Measurements from ENCODE around the gene CEP63.
"Not testable (repeated sequence)": the region's sequence is repeated elsewhere in the genome, so short reads cannot be mapped to it uniquely, and the experiment has no call there.

The CEP63 gene

DNA sequence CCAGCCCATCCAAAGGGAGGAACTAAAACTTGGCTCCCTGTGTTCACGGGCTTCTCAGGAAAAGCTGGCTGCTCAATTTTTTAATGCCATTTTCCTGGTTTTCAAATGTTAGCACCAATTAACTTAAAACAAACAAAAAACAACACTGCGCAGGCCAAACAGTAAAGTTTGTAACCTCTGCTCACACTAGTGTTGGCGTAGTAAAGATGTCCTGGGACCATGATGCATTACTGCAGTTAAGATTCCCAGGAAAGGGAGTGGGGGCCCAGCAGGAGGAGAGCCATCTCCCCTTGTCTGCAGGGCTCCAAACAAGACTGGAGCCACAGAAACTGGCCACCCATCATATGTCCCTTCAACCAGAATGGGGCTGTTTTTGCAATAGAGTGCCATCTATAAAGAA lies 91.0 kb downstream of the CEP63 start:
- no peak for DNase-seq (ENCODE audit: low read depth)

DNA sequence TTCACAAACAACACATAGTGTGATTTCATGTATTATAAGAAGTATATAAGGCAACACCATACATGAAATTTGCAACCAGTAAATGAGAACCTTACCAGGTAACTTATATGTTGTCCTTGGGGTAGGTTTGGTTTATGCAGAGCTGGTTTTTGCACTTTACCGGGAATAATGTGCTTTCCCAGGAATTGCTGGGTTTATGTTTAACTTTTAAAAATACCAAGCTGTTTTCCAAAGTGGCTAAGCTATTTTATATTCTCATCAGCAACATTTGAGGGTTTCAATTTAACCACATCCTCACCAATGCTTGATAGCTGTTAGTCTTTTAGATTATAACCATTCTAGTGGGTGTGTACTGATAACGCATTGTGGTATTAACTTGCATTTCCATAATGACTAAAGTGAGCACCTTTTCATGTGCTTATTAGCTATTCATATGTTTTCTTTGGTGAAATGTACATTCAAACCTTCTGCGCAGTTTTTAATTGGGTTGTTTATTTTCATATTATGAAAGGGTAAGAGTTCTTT lies 93.3 kb downstream of the CEP63 start:
- DNase-seq (ENCODE audit: low read depth) = no peak

DNA sequence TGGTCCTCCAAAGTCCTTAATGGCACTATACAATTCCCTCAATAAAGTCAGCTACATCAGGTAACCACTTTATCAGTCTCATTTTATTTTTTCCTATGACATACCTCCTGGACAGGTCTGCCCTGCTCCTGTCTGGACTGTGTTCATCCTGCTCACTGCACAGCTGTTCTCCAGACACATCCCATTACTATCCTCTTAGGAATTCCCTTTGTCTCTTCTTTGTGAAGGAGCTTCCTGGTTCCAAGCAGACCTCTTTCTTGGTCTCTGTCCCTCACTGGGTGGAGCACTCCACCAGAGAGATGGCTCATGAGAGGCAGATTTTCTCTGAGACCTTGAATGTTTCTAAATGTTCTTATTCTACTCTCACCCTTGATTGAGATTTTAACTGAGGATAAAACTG lies 104.9 kb downstream of the CEP63 start:
- no peak for DNase-seq (ENCODE audit: low read depth)

- DNase-seq (ENCODE audit: low read depth) = no peak
Measured at GRCh38 chr3:134592806-134593205, 106.9 kb downstream of the CEP63 start.

GRCh38 chr3:134594331-134594741 lies 108.5 kb downstream of the CEP63 start:
- no peak for DNase-seq (ENCODE audit: low read depth)

- not testable (repeated sequence) for DNase-seq (ENCODE audit: low read depth)
Measured at GRCh38 chr3:134594986-134595385, 109.1 kb downstream of the CEP63 start.

GRCh38 chr3:134597390-134597970 lies 111.6 kb downstream of the CEP63 start:
- no peak for DNase-seq (ENCODE audit: low read depth)

DNA sequence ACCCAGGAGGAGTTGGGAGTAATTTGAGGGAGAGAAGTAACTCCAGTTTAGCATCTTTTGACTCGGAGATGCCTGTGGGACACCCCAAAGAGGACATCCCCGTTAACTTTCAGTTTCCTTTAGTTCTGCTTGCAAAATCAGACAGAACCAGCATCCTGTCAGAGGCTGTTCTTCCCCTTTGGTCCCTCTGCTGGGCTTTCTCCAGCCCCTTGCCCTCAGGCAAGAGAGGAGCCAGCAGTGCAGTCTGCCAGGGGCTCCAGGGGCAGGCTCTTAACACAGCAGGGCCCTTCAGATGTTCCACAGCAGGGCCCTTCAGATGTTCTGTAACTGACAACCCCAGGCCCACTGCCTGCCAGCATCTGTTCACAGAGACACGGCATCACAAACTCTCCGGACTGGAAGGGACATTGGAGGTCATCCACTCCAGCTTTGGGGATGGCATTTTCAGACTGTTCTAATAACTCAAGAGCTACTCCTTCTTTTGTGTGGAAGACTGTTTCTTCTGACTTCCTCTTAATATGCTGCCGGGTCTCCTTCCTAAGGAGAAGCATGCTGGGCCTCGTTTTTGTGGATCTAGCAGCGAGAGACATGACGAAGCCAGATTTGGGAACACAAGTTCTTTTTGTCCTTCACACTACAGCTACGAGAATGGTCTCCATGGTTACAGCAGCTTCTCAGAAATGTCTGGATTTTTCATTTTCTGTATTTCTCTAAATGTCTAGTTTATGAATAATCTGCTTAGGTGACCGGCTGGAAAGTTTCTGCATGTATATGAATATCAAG lies 113.1 kb downstream of the CEP63 start:
- no peak for DNase-seq (ENCODE audit: low read depth)

GRCh38 chr3:134600206-134600605 lies 114.3 kb downstream of the CEP63 start:
- DNase-seq (ENCODE audit: low read depth) = no peak

DNA sequence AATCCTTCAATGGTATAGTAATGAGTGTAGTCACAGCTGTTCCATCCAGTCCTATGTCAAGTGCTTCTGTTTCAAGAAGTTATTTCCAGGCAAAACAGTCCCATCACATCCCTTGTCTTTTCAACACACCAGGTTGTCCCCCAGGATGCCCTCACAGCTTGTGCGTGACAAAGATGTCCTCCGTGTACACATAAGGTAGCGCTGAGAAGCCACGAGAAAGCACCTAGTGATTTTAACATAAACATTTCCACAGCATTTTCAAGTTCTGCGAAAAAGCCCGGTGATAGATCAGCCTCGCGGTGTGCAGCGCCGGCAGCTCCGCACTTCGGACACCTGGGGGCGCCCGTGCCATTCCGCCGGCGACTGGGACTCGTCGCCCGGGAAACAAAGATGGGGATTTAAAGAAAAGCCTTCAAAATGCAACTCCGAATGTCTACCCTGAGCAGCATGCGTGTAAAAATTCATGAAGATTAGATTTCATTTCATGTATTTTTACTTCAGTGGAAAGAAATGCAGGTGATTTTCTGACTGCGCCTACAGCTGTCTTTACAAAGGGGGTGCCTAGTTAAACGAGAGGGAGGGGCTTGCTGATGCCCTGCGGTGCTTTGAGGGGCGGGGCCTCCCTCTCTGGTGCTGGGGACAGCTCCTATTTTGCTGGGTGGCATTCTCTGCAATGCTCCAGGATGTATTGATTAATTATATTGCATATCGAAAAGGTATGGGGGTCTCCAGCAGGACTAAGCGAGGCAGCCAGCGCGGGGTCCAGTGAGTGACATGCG lies 115.0 kb downstream of the CEP63 start:
- DNase-seq (ENCODE audit: low read depth) = peak; percentile 15

DNA sequence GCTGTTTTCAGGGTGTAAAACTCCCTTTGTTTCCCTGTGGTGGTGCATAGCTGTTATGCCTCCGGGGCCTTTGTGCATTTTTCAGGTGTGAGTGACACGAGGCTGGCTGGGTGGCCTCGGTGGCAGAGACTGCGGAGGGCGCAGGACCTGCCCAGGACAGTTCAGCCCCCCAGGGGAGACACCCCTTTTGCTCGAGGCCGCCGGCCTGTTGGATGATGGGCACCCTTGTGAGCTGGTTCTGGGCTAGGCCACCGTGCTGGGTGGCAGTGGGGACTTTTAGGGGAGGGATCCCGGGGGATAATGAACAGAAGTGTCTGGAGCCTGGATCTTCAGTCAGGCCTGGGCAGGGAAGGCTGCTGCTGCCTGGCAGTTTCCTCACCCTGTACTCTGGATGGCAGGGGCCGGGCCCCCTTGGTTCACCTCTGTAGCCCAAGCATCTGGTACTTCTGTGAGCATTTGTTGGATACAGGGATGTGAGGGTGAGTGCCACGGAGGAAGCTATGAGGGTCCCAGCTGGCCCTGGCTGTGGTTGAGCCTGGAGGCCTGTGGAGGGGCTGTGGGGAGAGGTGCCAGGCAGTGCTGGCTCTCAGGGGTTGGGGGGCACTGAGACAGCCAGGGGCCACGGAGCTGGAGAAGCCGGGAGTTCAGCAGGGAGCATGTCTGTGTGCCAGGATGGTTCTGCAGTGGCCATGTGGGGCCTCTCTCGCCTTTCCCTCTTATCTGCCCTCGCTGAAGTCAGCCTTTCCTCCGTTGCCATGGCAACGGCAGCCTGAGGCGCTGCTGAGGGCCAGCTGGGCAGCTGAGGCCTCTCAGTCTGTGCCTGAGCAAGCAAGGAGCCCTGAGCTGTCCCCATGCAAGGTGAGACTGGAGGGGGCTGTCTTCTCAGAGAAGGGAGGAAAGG lies 115.9 kb downstream of the CEP63 start:
- no peak for DNase-seq (ENCODE audit: low read depth)

DNA sequence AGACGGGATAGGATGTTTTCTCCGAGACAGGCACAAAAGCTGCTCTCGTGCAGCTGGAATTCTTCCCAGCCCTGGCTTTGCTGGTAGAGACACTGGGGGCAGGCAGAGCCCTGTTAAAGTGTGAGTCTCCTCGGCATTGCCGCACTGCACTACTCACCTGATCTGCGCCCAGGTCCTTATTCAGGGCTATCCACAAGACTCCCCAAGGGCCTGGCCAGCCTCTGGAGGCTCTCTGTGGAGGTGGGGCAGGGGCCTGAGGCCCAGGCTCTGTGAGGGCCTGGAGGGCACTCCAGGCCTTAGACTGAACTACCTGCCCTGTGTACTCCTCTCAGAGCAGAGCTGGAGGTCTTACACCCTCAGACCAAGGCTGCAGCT lies 116.6 kb downstream of the CEP63 start:
- DNase-seq (ENCODE audit: low read depth) = no peak

GRCh38 chr3:134603480-134603879 lies 117.6 kb downstream of the CEP63 start:
- DNase-seq (ENCODE audit: low read depth) = no peak

- DNase-seq (ENCODE audit: low read depth) = no peak
Measured at GRCh38 chr3:134603956-134604355, 118.1 kb downstream of the CEP63 start.

DNA sequence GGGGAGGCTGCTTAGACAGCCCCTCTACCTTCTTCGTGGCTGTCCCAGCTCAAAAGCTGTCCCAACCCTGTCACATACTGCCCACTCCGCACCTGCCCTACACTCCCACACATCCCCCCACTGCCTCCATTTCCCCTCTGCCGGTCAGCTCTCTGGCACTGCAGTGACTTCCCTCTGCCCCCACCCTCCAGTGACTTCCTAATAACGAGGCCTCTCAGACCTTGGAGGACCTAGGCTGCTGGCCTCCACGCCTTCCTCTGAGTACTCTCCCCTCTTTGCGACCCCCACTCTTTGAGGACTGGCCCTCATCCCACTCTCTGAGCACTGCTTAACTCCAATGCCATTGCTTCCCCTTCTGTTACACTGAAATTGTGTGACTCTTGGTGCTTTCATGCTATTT lies 119.7 kb downstream of the CEP63 start:
- no peak for DNase-seq (ENCODE audit: low read depth)

DNA sequence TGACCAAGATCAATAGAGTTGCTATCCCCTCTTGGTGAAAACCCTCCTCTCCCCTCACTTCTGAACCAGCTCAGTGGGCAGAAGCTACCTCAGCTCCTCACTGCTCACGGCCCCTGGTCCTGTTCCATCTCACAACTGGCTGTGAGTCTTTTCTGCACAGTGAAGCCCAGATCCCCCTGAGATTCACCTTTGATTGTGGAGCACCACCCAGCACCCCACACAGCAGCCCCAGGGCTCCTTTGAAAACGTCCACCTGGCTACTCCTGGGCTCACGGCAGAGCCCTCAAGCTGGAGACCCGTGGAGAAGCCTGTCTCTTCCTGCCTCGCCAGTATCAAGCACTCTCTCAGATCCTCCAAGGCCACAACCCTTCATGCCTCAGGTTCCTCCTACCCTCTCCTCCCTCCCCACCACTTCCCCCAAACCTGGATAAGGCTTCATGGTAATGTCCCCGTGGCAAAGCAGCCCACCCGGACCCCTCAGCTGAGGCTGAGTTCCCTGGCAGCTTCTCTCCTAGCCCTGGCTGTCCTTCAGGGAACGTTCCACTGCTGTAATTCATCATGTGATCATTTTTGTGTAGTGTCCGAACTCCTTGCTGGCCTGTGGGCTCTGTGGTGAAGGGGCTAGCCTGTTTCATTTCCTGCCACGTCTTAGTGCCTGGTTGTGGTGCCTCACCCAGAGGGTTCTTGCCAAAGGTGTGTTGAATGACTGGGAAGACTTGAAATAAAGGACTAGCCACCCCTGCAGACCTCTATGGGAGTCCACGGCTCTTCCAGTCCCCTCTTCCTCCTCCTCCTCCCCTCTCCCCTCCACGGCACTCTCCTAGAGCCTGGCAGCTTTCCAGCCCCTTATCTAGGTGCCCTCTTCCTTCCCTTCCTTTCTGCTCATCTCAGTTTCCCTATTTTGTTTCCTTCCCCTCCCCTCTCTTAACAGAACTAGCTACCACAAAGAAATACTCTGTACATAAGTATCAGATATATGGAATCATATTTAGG lies 120.5 kb downstream of the CEP63 start:
- DNase-seq (ENCODE audit: low read depth) = no peak

DNA sequence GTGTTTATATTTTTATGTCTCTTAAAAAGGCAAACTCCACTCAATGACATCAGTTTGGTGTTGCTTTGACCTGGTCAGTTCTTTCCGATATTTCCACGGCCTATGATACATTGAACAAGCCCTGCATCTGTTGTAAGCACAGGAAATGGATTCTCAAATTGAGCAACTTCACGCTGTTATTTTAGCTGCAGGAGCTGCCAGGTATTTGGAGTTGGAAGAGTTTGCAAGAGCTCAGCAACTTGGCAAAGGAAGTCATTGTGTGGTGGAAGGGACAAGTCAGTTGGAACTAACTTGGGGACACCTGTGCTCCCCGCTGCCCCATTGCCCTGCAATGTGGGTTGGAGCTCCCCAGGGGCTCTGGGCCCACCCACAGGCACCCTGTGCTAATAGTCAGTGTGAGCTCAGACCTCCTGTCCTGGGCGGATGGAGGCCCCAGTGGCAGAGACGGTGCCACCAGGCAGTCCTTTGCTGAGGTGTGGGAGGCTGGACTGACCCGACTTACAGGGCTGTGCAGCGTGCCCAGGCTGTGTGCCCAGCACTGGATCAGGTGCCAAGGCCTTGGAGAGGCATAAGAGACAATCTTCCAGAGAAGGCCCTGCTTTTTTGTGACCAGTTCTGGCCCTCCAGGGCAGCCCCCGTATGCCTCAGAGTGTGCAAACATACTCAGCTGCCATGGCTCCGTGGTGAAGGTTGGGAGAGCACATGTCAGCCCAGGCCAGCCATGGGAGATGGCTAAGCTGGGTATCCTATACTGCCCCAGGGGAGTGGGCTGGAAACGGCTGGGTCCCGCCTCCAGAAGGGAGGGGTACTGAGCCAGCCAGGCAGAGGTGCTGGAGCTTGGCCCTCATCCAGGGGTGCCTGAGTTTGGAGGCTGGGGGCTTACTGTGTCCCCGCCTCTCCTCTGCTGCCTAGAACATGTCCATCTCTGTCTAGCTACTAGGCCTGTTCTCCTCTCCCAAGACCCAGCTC lies 121.5 kb downstream of the CEP63 start:
- no peak for DNase-seq (ENCODE audit: low read depth)

- DNase-seq (ENCODE audit: low read depth) = no peak
Measured at GRCh38 chr3:134608023-134608770, 122.3 kb downstream of the CEP63 start.

Measured in stimulated activated CD4-positive, alpha-beta T cell treated with anti-CD3 and anti-CD28 coated beads, Interleukin-2, amount 100 ng/mL, for 4 hours (primary cell).